Cardiac fibroblast (primary cell): Measurements from ENCODE around the gene METAP1D.

ENCODE experiments used
- DNase-seq, 2 donors: peaks; one replicate each; pipeline versions ENCODE4 v3.0.0 to v3.0.0-alpha.2; 2010; ENCODE audit warnings: low read depth in 2 of 2
- H3K4me3 ChIP-seq, 2 donors: replicated peaks in 1 of 2; 1 replicate in 1 of 2; 2 replicates in 1 of 2; pipeline ENCODE4 v1.5.1; 2011; ENCODE audit warnings: low read depth in 2 of 2, low read length in 2 of 2, mild to moderate bottlenecking in 2 of 2, moderate library complexity in 1 of 2
- TF ChIP-seq, protein P1 (sequence below): IDR thresholded peaks from one replicate; pipeline ENCODE4 v1.5.1; 2011; ENCODE audit warnings: low read depth, mild to moderate bottlenecking, low read length, inconsistent platforms

The METAP1D gene

GRCh38 chr2:172099472-172100079 lies 99.8 kb downstream of the METAP1D start:
- peak overlapping the region; percentile 39 to 46 for H3K4me3 ChIP-seq
- TF ChIP-seq, protein P1, sequence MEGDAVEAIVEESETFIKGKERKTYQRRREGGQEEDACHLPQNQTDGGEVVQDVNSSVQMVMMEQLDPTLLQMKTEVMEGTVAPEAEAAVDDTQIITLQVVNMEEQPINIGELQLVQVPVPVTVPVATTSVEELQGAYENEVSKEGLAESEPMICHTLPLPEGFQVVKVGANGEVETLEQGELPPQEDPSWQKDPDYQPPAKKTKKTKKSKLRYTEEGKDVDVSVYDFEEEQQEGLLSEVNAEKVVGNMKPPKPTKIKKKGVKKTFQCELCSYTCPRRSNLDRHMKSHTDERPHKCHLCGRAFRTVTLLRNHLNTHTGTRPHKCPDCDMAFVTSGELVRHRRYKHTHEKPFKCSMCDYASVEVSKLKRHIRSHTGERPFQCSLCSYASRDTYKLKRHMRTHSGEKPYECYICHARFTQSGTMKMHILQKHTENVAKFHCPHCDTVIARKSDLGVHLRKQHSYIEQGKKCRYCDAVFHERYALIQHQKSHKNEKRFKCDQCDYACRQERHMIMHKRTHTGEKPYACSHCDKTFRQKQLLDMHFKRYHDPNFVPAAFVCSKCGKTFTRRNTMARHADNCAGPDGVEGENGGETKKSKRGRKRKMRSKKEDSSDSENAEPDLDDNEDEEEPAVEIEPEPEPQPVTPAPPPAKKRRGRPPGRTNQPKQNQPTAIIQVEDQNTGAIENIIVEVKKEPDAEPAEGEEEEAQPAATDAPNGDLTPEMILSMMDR = no peak
- no peak for DNase-seq

- TF ChIP-seq, protein P1 = no peak
- DNase-seq = no peak
- no peak overlapping the region for H3K4me3 ChIP-seq
These were observed 100.6 kb downstream of the METAP1D start for GRCh38 chr2:172100080-172100934.

DNA sequence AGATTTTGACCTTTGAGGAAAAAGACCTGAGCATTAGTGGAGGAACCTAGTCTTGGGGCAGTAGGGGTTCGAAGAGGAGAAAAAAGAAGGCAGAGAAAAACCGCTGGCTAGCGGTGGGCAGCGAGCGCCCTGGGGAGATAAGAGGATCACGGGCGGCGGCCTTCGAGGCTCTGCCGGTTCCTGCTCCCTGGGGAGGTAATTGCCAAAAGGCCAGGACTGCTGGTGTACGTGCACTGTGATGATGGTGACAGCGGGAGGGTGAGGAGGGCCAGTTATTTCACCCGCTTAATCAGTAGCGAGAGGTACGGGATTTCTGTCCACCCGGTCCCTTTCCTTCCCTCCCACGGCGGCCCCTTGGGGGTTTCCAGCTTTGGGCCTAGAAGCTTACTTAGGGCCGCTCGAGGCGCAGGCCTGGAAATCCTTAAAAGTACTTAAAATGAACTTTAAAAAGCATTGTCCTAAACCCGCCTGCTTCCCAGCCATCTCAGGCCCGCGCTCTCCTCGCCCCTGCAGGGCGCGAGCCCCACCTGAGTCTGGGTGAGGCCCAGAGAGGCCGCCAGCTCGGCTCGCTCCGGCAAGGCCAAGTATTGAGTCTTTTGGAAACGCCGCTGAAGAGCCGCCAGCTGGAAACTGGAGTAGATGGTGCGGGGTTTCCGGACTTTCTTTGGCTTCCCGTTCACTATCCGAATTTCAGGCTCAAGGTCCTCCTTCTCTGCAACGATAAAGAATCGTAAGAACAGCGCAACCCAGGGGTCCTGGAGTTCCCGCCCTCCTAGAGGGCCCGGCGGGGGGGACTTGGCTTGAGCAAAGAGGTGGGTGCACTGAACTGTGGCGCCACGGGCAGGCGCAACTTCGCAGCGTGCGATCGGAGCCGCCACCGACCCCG lies 101.4 kb downstream of the METAP1D start:
- peak overlapping the region; percentile 61 to 63 for H3K4me3 ChIP-seq
- TF ChIP-seq, protein P1 = no peak
- DNase-seq = no peak

GRCh38 chr2:172101821-172102390 lies 102.2 kb downstream of the METAP1D start:
- peak overlapping the region; percentile 61 to 63 for H3K4me3 ChIP-seq
- peak in 1 of 2 donors; percentile 38 for DNase-seq
- TF ChIP-seq, protein P1 = no peak

DNA sequence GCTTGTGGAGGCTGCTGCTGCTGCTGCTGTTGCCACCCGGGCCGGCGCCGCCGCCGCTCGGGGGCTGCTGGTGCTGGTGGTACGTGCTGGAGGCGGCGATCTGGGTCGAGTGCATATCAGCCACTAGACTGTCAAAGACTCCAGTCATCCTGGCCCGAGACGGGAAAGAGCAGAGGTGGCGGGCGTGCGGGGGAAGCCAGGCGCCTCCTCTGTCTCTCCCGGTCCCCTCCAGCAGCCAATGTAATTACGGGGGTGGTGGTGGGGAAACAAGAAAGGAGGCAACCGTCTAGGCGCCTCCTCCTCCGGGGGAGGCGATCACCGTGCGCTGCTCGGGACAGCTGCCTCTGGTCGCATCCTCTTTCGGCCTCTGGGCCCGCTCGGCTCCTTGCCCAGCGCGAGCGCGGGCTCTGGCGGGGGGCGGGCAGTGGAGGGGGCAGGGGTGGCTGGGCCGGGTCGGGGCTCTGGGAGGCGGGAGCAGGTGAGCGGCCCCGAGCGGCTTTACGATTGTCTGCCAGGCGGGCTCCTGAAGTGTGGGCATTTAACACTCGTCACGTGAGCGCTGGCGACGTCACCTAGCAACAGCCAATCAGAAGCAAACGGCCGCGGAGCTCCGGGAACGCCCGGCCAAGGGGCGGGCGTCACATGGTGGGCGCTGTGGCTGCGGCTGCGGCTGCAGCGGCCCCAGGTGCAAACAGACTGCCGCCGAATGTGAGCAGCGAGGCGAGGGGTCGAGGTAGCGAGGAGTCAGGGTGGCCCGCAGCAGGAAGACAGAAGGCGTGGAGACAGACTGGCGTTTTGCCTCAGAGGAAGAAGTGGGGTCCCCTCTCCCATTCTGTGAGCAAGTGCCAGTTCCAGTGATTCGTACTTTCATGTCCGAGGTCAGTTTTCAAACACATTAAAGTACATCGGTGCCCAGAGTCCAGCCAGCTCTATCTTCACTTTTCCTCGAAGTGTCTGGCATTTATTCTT lies 102.9 kb downstream of the METAP1D start, which contains the start of gene DLX2:
TSS of gene DLX2 (minus strand) at position 510 of the 969 bp plus-strand sequence. CDS start at position 148, 362 bp downstream.
- peak within 1 kb of the TSS; percentile 61 to 63 for H3K4me3 ChIP-seq
- TF ChIP-seq, protein P1 = no peak
- peak; percentile 85 to 89 for DNase-seq
